Bronchial epithelial cell (primary cell): ENCODE measurements around the gene PKN1. TPM values are rescaled to one million over a fixed set of nuclear protein-coding genes. Genes with fewer than 3 reads are reported as not detected.

ENCODE experiments used
- DNase-seq: peaks from one replicate; pipeline ENCODE4 v3.0.0-alpha.2; 2010; ENCODE audit warnings: low read depth
- FAIRE-seq: peaks from 2 replicates; lab custom pipeline; 2011; peaks lifted over from hg19 to GRCh38; lab: Jason Lieb, UNC
- H3K27me3 ChIP-seq: 2 replicates; pipeline ENCODE4 v1.5.1; 2011; ENCODE audit warnings: low read length; ENCODE audit not compliant: control insufficient read depth, insufficient read depth
- H3K36me3 ChIP-seq: 2 replicates; pipeline ENCODE4 v1.5.1; 2011; ENCODE audit warnings: low read length; ENCODE audit not compliant: control insufficient read depth, insufficient read depth
- H3K4me3 ChIP-seq: 2 replicates; pipeline ENCODE4 v1.5.1; 2011; ENCODE audit warnings: mild to moderate bottlenecking, low read depth, low read length, control low read depth
- total RNA-seq: library from RNA; depleted of rRNA; stranded (reverse); fragments of >200 nt; gene quantifications from 2 replicates; pipeline ENCODE4 v1.2.1, GENCODE V29; 2014
- TF ChIP-seq, protein P1 (sequence below): IDR thresholded peaks from 2 replicates; pipeline ENCODE4 v1.5.1; 2011; ENCODE audit warnings: mild to moderate bottlenecking, moderate library complexity, low read length, control low read depth, inconsistent platforms; ENCODE audit not compliant: insufficient read depth, severe bottlenecking

PKN1 gene
- total RNA-seq, 1 donor from 2014 or later = 32.9 TPM

GRCh38 chr19:14463747-14464146 lies 30.6 kb downstream of the PKN1 start:
- H3K27me3 ChIP-seq = no peaks in the 10 kb centered on the region
- no peak overlapping the region for H3K4me3 ChIP-seq
- no peak for FAIRE-seq
- TF ChIP-seq, protein P1, sequence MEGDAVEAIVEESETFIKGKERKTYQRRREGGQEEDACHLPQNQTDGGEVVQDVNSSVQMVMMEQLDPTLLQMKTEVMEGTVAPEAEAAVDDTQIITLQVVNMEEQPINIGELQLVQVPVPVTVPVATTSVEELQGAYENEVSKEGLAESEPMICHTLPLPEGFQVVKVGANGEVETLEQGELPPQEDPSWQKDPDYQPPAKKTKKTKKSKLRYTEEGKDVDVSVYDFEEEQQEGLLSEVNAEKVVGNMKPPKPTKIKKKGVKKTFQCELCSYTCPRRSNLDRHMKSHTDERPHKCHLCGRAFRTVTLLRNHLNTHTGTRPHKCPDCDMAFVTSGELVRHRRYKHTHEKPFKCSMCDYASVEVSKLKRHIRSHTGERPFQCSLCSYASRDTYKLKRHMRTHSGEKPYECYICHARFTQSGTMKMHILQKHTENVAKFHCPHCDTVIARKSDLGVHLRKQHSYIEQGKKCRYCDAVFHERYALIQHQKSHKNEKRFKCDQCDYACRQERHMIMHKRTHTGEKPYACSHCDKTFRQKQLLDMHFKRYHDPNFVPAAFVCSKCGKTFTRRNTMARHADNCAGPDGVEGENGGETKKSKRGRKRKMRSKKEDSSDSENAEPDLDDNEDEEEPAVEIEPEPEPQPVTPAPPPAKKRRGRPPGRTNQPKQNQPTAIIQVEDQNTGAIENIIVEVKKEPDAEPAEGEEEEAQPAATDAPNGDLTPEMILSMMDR = no peak
- no peak for DNase-seq
- H3K36me3 ChIP-seq = no peaks in the 10 kb centered on the region

GRCh38 chr19:14467391-14467790 lies 34.3 kb downstream of the PKN1 start:
- FAIRE-seq (no peak), DNase-seq (no peak)
- Histone ChIP-seq H3K27me3 (no peaks in the 10 kb centered on the region), H3K4me3 (no peak overlapping the region), H3K36me3 (no peaks in the 10 kb centered on the region)
- TF ChIP-seq, protein P1 = no peak

DNA sequence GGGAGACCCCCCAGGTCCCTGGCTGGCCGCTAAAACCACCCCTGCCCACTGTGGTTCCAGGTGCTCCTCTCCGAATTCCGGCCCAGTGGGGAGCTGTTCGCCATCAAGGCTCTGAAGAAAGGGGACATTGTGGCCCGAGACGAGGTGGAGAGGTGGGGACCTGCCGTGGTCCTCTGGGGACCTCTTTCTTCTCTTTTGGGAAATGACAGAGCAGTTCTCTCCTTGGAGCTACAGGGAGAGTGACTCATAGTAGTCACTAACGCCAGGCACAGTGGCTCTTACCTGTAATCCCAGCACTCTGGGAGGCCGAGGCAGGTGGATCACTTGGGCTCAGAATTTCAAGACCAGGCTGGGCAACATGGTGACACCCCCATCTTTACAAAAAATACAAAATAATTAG lies 34.7 kb downstream of the PKN1 start:
- Histone ChIP-seq H3K4me3 (no peak overlapping the region), H3K27me3 (no peaks in the 10 kb centered on the region), H3K36me3 (no peaks in the 10 kb centered on the region)
- DNase-seq (no peak), FAIRE-seq (no peak)
- TF ChIP-seq, protein P1 = peak; percentile 19

DNA sequence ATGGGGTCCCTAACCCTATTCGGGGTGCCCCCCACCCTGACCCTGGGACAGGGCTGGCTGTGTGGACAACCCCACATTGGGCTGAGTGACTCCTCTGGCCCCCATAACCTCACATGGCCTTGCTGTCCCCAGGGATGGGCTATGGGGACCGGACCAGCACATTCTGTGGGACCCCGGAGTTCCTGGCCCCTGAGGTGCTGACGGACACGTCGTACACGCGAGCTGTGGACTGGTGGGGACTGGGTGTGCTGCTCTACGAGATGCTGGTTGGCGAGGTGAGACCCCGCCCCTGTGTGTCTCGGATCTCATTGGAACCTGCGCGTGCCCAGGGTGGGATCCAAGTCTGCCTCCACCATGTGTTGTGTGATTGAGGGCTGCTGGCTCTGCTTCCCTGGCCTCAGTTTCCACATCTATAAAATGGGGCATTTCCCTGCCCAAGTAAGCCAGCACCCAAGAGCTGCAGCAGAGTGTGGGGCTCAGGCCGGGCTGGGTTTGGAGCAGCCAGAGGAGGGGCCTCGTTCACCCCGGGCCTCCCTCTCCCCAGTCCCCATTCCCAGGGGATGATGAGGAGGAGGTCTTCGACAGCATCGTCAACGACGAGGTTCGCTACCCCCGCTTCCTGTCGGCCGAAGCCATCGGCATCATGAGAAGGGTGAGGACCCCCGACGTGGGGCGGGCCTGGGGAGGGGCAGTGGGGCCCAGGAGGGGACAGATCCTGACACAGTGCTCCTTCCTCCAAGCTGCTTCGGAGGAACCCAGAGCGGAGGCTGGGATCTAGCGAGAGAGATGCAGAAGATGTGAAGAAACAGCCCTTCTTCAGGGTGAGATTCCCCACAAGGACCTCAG lies 37.1 kb downstream of the PKN1 start:
- no peaks in the 10 kb centered on the region for H3K36me3 ChIP-seq
- FAIRE-seq = no peak
- DNase-seq = no peak
- H3K4me3 ChIP-seq = no peak overlapping the region
- TF ChIP-seq, protein P1 = no peak
- H3K27me3 ChIP-seq = peaks cover 1% of the 10 kb centered on the region

GRCh38 chr19:14471436-14472187 lies 38.5 kb downstream of the PKN1 start:
- TF ChIP-seq, protein P1 = no peak
- FAIRE-seq = no peak
- H3K4me3 ChIP-seq = no peak overlapping the region
- no peak for DNase-seq
- H3K36me3 ChIP-seq = no peaks in the 10 kb centered on the region
- peaks cover 1% of the 10 kb centered on the region for H3K27me3 ChIP-seq
